Spinal cord (tissue), 10 donors: ENCODE data around the gene TSTD2. TPM values are rescaled to one million over a fixed set of nuclear protein-coding genes. Genes with fewer than 3 reads are reported as not detected.
"Not testable (repeated sequence)": the region's sequence is repeated elsewhere in the genome, so short reads cannot be mapped to it uniquely, and the experiment has no call there.

Experiments used
- DNase-seq, 6 donors: peaks; one replicate each; pipeline versions ENCODE4 v3.0.0 to v3.0.0-alpha.2; 2013 to 2015; ENCODE audit warnings: low spot score in 6 of 6, low read depth in 4 of 6
- H3K27ac ChIP-seq: one replicate; pipeline ENCODE4 v1.5.1; 2013; ENCODE audit warnings: low read depth, low read length, control low read depth
- H3K27me3 ChIP-seq: one replicate; pipeline ENCODE4 v1.6.1; 2013; ENCODE audit warnings: low read length; ENCODE audit not compliant: control insufficient read depth, insufficient read depth
- H3K36me3 ChIP-seq: one replicate; pipeline ENCODE4 v1.6.1; 2013; ENCODE audit warnings: low read length; ENCODE audit not compliant: control insufficient read depth, insufficient read depth
- H3K4me1 ChIP-seq: one replicate; pipeline ENCODE4 v1.6.1; 2013; ENCODE audit warnings: low read length; ENCODE audit not compliant: control insufficient read depth, insufficient read depth
- H3K4me3 ChIP-seq: one replicate; pipeline ENCODE4 v1.5.1; 2013; ENCODE audit warnings: low read depth, low read length, control low read depth
- H3K9me3 ChIP-seq: one replicate; pipeline ENCODE4 v1.6.1; 2013; ENCODE audit warnings: low read length; ENCODE audit not compliant: control insufficient read depth, insufficient read depth
- WGBS: methylation state at CpG from one replicate; pipeline ENCODE4 v1.1.5; 2013; ENCODE audit warnings: missing lambda C conversion rate; ENCODE audit not compliant: insufficient coverage; 5-methylcytosine and 5-hydroxymethylcytosine counted together
- polyA plus RNA-seq, 2 donors: library from polyadenylated mRNA; unstranded; fragments of 120-200 nt; gene quantifications; one replicate each; pipeline ENCODE4 v1.2.1, GENCODE V29; 2013; ENCODE audit not compliant: insufficient read length in 2 of 2
- total RNA-seq, 2 donors: library from RNA; depleted of rRNA in 1 of 2; stranded (reverse); fragments of 120-200 nt in 1 of 2; fragments of >200 nt in 1 of 2; gene quantifications; one replicate each; pipeline versions ENCODE4 v1.2.3 to v1.2.4, GENCODE V29; 2013 to 2014
- donor health status: healthy.

The TSTD2 gene
- total and polyA plus RNA-seq, 4 donors = 24.5 to 32.3 (median 29.7) TPM

DNA sequence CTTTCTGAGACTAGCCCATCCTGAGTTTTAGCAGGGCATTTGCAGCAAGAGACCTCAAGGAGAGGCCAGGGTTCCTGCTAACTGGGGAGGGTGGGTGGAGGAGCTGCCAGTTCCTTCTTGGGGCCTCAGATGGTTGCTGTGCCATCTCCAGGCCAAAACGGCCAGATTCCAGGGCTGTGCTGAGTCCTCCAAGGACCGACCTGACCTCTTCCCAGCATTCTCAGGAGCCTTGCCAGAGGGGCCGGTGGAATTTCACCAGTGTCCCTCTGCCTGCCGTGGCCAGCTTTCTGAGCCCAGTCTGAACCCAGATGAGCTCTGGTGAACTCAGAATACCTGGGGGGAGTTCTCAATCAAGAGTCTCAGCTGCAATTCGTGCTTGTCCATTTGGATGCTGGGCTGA is 54.3 kb downstream of the TSTD2 start:
- peaks cover 5% of the 10 kb centered on the region for H3K36me3 ChIP-seq
- H3K9me3 ChIP-seq = no peaks in the 10 kb centered on the region
- H3K4me1 ChIP-seq = no peaks in the 10 kb centered on the region
- no peaks in the 10 kb centered on the region for H3K27me3 ChIP-seq
- H3K27ac ChIP-seq = no peak overlapping the region
- H3K4me3 ChIP-seq = no peak overlapping the region
- 96% methylated on average over 5 of the region's 5 CpGs for WGBS
- DNase-seq = no peak

- no peak for DNase-seq
- Histone ChIP-seq H3K27ac (no peak overlapping the region), H3K36me3 (peaks cover 13% of the 10 kb centered on the region), H3K4me1 (no peaks in the 10 kb centered on the region), H3K27me3 (no peaks in the 10 kb centered on the region), H3K9me3 (no peaks in the 10 kb centered on the region), H3K4me3 (no peak overlapping the region)
- 93% methylated on average over 4 of the region's 5 CpGs for WGBS
These were observed 56.1 kb downstream of the TSTD2 start for GRCh38 chr9:97577051-97577450.

DNA sequence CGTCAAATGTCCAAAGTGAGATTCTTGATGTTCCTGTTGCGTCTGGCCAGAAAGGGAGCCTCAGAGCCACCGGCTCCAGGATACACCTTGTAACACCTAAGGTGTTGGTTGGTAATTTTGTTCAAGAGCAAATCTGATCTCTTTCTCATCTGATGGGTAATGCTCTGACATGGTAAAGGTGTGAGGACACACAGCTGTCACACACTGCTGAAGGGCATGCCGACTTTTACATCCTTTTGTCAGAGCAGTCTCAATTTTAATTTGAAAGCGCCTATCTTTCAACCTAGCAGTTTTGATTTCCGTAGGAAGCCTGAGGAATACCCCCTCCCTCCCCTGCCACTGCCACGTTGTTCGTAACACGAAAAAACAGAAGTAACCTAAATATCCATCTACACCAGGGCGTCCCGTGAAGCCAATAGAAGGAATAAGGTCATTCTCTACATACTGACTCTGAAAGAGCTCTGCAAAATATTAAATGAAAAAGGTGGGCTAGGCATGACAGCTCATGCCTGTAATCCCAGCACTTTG is 57.4 kb downstream of the TSTD2 start:
- H3K36me3 ChIP-seq = peaks cover 13% of the 10 kb centered on the region
- H3K4me1 ChIP-seq = peaks cover 5% of the 10 kb centered on the region
- H3K27me3 ChIP-seq = no peaks in the 10 kb centered on the region
- no peak overlapping the region for H3K4me3 ChIP-seq
- no peak overlapping the region for H3K27ac ChIP-seq
- H3K9me3 ChIP-seq = no peaks in the 10 kb centered on the region
- 90% methylated on average over 4 of the region's 11 CpGs for WGBS
- DNase-seq = no peak

- not testable (repeated sequence) for DNase-seq, H3K4me1 ChIP-seq, H3K27me3 ChIP-seq, H3K9me3 ChIP-seq, H3K27ac ChIP-seq, H3K4me3 ChIP-seq
- H3K36me3 ChIP-seq = peaks cover 13% of the 10 kb centered on the region
- WGBS = 82% methylated on average over 15 of the region's 21 CpGs
These were observed 58.1 kb downstream of the TSTD2 start for GRCh38 chr9:97574921-97575672.

- peaks cover 13% of the 10 kb centered on the region for H3K36me3 ChIP-seq
- H3K27me3 ChIP-seq, DNase-seq, H3K4me1 ChIP-seq, H3K9me3 ChIP-seq, H3K27ac ChIP-seq, H3K4me3 ChIP-seq: not testable (repeated sequence)
- WGBS = 95% methylated on average over 30 of the region's 47 CpGs
These were observed 59.0 kb downstream of the TSTD2 start for GRCh38 chr9:97574101-97574571.

DNA sequence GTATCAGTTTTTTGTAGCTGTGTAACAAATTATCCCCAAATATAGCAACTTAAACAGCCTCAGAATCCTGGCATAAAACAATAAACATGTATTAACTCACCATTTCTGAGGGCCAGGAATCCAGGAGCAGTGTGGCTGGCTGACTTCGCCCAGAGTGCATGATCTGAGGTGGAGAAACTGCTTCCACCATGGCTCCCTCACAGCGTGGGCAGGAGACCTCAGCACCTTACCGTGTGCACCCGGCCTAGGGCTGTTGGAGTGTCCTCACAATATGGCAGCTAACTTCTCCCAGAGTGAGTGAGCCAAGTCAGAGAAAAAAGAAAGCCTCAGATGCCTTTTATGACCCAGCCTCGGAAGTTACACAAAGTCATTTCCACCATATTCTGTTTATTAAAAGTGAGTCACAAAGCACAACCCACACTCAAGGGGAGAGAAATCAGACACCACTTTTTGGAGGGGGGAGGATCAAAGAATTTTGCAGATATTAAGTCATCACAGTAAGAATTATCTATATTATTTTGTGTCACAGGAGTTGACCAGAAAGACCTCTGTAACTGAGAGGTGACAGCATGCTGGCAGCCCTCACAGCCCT is 59.6 kb downstream of the TSTD2 start:
- Histone ChIP-seq H3K27ac (no peak overlapping the region), H3K4me1 (peaks cover 8% of the 10 kb centered on the region), H3K4me3 (no peak overlapping the region), H3K36me3 (peaks cover 10% of the 10 kb centered on the region), H3K9me3 (no peaks in the 10 kb centered on the region), H3K27me3 (no peaks in the 10 kb centered on the region)
- DNase-seq = no peak
- WGBS = 100% methylated on average over 1 of the region's 5 CpGs

GRCh38 chr9:97572892-97573365 is 60.2 kb downstream of the TSTD2 start:
- no peak for DNase-seq
- Histone ChIP-seq H3K27ac (no peak overlapping the region), H3K27me3 (no peaks in the 10 kb centered on the region), H3K36me3 (peaks cover 10% of the 10 kb centered on the region), H3K4me1 (peaks cover 8% of the 10 kb centered on the region), H3K9me3 (no peaks in the 10 kb centered on the region), H3K4me3 (no peak overlapping the region)
- WGBS = 98% methylated on average over 6 of the region's 6 CpGs

DNA sequence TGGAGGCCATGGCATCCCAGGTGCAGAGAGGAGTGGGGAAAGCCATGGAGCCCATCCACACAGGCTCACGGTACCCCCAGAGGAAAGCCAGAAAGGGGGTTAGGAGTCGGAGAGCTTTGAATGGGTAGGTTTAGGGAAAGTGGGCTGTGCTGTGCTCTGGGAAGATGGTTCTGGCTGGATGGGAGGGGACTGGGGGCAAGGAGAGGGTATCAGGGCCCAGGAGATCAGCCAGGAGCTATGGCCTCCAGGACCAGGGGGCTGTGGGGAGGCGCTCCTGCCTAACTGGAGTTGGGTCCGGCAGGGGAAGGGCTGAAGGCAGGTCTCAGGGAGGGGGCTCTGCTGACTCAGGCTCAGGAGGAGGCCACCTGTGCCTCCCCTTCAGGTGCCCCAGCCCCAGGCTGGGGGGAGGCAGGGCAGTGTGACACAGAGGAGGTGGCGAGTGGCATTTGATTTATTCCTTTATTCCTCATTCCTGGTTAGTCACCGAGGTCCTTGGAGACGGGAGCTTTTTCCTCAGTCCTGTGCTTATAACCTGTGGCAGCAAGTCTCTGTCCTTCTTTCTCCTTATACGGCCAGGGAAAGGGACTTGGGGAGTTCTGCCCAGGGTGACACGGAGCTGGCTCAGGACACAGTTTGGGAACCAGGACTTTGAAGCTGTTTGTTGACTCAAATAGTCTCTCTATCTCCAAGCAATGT is 60.8 kb downstream of the TSTD2 start:
- no peak overlapping the region for H3K27ac ChIP-seq
- peaks cover 10% of the 10 kb centered on the region for H3K36me3 ChIP-seq
- no peaks in the 10 kb centered on the region for H3K9me3 ChIP-seq
- no peaks in the 10 kb centered on the region for H3K27me3 ChIP-seq
- WGBS = 70% methylated on average over 6 of the region's 9 CpGs
- no peak overlapping the region for H3K4me3 ChIP-seq
- H3K4me1 ChIP-seq = peaks cover 8% of the 10 kb centered on the region
- no peak for DNase-seq

DNA sequence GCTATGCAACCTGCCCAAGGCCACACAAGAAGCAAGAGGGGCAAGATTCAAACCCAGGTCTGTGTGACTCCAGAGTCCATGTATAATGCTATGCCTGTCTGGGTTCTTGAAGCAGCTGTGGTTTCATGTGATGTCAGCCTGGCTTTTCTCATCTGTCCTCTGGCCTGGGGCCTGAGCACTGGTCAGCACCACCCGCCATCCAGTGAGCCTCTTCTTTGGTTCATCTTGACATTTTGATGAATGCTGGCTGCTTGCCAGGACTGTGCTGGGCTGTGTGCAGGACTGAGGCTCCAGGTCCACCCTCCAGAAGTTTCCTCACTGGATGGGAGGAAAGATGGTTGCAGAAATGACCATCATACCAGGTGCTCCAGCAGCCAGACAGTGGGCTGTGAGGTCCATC is 61.5 kb downstream of the TSTD2 start:
- peaks cover 10% of the 10 kb centered on the region for H3K36me3 ChIP-seq
- H3K9me3 ChIP-seq = no peaks in the 10 kb centered on the region
- WGBS = 67% methylated on average over 1 of the region's 1 CpG
- DNase-seq = no peak
- H3K4me3 ChIP-seq = no peak overlapping the region
- H3K27ac ChIP-seq = no peak overlapping the region
- H3K27me3 ChIP-seq = no peaks in the 10 kb centered on the region
- H3K4me1 ChIP-seq = peaks cover 8% of the 10 kb centered on the region
